Mammary epithelial cell (primary cell): Measurements from ENCODE around the gene FGD5.

Source experiments
- EZH2 ChIP-seq: IDR thresholded peaks from 2 replicates; pipeline ENCODE4 v1.6.1; 2012; ENCODE audit warnings: low read length, inconsistent platforms, borderline replicate concordance
- TF ChIP-seq, protein P1 (sequence below), 2 donors: IDR thresholded peaks in 1 of 2; conservative IDR thresholded peaks in 1 of 2; 2 replicates each; pipeline ENCODE4 v1.5.1; 2011 to 2012; ENCODE audit warnings: inconsistent platforms in 2 of 2, low read length in 2 of 2, mild to moderate bottlenecking in 2 of 2, control low read depth in 1 of 2, low read depth in 1 of 2; ENCODE audit not compliant: insufficient read depth in 1 of 2; ENCODE audit errors: extremely low read depth in 1 of 2

DNA sequence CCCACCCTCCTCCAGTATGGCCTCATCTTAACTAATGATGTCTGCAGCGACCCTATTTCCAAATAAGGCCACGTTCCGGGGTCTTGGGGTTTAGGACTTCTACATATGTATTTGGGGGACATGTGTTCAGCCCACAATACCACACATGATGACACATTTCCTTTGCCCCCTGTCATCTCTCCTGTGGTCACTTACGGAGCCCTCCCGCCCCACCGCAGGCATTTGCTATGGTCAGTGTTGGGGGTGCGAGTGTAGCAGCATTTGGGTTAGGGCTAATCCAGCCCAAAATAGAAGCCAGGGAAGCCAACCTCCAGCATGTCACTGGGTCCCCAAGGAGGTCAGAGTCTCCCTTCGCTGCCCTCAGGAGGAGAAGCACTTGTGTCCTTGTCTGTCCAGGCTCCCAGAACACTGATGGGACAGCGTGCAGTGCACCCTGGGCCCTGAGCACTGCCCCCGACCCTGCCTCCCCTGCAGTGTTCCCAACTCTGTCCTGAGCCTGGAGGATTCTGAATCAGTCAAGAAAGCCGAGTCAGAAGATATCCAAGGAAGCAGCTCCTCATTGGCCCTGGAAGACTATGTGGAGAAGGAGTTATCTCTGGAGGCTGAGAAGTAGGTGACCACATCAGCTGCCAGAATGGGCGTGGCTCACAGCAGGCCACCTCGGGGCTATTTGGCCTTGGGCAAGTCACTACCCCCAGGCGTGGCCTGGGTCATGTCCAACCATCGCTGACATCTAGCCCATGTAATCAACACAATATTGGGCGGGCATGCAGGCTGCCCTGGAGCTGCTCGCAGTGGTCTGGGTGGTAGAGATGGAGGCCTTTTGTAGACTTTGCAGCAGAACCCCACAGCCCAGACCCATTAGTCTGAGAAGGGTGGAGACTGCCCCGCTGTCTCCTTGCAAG, 46.9 kb upstream of the FGD5 start:
- TF ChIP-seq, protein P1, sequence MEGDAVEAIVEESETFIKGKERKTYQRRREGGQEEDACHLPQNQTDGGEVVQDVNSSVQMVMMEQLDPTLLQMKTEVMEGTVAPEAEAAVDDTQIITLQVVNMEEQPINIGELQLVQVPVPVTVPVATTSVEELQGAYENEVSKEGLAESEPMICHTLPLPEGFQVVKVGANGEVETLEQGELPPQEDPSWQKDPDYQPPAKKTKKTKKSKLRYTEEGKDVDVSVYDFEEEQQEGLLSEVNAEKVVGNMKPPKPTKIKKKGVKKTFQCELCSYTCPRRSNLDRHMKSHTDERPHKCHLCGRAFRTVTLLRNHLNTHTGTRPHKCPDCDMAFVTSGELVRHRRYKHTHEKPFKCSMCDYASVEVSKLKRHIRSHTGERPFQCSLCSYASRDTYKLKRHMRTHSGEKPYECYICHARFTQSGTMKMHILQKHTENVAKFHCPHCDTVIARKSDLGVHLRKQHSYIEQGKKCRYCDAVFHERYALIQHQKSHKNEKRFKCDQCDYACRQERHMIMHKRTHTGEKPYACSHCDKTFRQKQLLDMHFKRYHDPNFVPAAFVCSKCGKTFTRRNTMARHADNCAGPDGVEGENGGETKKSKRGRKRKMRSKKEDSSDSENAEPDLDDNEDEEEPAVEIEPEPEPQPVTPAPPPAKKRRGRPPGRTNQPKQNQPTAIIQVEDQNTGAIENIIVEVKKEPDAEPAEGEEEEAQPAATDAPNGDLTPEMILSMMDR (conservative IDR thresholded peaks at IDR 0.05 in 1 of 2, IDR thresholded peaks at IDR 0.05 in 1 of 2; ENCODE audit: extremely low read depth in 1 of 2, insufficient read depth in 1 of 2, low read depth in 1 of 2, low read length in 2 of 2), result no peak
- no peak for TF ChIP-seq EZH2
